Skeletal muscle cell (primary cell): ENCODE data around the gene ZNF585A.
"Not testable (repeated sequence)": the region's sequence is repeated elsewhere in the genome, so short reads cannot be mapped to it uniquely, and the experiment has no call there.

Experiments
- DNase-seq: peaks from one replicate; pipeline ENCODE4 v3.0.0-alpha.2; 2010; ENCODE audit warnings: low read depth
- H3K4me3 ChIP-seq: 2 replicates; pipeline ENCODE4 v1.5.1; 2011; ENCODE audit warnings: low read depth, mild to moderate bottlenecking, control low read depth, low read length, moderate library complexity

The ZNF585A gene

GRCh38 chr19:37172368-37173366 lies at the start of gene ZNF585A:
Gene ZNF585A, minus strand, starts transcription at chr19:37172695. Its CDS starts 2,785 bp downstream, at chr19:37169910.
- H3K4me3 ChIP-seq: peak within 1 kb of the TSS; percentile 74
- DNase-seq: peak; percentile 92

GRCh38 chr19:37221136-37221535 lies 48.6 kb upstream of the ZNF585A start:
- no peak for DNase-seq
- no peak overlapping the region for H3K4me3 ChIP-seq

DNA sequence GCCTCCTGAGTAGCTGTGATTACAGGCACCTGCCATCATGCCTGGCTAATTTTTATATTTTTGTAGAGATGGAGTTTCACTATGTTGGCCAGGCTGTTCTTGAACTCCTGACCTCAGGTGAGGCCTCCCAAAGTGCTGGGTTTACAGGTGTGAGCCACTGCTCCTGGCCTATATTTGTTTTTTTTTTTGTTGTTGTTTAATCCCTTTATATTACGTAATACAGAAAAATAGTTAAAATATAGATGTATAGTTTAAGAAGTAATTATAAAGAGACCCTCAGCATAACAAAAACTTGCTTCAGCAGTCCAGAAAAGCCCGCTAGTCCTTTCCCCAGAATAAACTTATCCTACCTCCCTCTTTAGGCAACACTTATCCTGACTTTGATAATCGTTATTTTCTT lies 47.9 kb upstream of the ZNF585A start:
- H3K4me3 ChIP-seq: no peak overlapping the region
- no peak for DNase-seq

DNA sequence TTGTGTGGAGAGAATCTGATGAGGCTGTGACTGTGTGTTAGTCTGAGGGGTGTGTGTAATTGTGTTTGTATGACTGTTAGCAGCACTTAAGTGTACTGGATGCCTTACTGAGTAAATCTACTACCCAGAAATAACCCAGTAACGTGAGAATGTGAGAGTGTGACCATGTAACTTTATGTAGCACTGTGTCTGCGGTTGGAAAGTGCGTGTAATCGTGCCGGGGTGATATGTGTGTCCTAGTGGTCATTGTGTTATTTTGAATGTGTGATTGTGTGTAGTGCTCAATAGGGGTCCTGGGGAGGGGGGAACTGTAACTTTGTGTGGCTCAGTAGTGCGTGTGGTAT lies 46.1 kb upstream of the ZNF585A start:
- H3K4me3 ChIP-seq: peak overlapping the region; percentile 94
- no peak for DNase-seq

DNA sequence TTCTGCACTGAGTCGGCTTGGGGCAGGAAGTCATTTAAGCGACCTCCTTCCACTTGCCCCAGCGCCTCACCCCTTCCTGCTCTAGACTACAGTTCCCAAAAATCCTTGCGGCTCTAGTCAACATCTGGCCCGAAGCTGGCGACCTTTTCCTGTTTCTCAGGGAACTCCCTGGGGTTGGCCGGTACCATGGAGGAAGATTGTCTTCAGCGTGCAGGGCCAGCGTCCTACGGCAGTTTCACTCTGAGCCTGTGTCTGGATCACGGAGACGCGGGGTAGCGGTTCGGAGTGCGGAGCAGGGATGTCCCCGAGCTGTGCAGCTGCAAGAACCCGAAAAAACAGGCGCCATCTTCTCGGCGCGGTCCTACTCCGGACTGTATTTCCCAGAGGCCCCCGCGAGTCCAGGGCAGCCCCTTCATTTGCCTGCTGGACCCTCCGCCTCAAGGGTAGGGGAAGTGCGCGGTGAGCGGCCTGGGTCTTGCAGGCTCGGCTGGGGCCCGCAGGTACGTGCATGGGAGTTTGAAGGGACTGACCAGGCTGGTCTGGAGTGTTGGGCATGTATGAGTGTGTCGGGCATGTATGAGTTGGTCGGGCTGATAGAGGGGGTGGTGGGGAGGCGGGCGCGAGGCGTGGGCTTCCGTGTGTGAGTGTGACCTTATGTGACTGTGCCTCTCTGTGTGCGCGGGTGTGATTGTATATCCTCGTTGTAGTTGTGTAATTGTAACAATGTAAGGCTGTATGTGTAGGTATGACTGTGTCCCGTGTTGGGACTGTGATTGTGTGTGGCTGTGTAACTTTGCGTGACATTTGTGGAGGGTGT lies 45.5 kb upstream of the ZNF585A start, which contains the start of gene ZNF383:
ZNF383 (plus strand) TSS at position 440 of the 817 bp plus-strand sequence. CDS start 12,240 bp downstream, outside the sequence.
- DNase-seq: peak; percentile 64
- peak within 1 kb of the TSS; percentile 94 for H3K4me3 ChIP-seq

DNA sequence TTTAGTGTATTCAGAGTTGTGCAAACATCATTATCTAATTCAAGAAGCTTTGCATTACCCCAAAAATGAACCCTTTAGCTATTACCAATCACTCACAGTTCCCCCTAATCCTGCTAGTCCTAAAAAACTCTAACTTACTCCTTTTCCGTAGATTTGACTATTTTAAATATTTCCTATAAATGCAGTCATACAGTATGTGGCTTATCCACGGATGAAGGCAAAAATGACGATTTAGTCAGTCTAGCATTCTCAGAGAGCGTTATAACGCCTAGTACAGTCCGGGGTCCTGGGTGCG lies 44.9 kb upstream of the ZNF585A start:
- DNase-seq: no peak
- H3K4me3 ChIP-seq: peak overlapping the region; percentile 94

DNA sequence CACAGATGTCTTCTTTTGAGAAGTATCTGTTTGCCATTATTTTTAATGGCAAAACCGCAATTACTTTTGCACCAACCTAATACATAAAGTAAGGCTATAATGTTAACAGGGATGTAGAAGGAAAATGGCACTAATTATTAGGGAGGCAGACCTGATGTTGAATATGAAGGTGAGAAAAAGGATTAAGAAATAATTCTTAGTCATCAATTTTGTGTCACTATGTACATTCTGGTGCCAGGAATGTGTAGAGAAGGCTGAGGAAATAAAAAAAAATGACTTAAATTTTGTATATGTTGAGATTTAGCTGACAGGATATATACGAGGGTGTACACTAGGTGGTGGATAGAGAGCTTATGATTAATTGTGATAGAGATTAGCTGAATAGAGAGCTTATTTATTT lies 25.3 kb upstream of the ZNF585A start:
- DNase-seq: no peak
- no peak overlapping the region for H3K4me3 ChIP-seq

- not testable (repeated sequence) for H3K4me3 ChIP-seq, DNase-seq
Observed at GRCh38 chr19:37197115-37197514, 24.6 kb upstream of the ZNF585A start.

DNA sequence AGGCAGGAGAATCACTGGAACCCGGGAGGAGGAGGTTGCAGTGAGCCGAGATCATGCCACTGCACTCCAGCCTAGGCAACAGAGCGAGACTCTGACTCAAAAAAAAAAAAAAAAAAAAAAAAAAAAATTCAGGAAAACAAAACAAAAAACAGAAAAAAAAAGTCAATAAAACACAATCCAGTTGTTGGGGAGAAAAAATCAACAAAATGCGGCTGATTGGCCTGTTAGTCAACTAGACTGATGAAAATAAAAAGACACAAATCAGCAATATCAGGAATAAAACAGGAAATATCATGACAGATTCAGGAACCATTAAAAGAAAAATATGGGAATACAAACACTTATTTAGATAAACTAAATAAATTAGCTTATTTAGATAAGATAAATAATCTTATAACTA lies 22.8 kb upstream of the ZNF585A start:
- not testable (repeated sequence) for H3K4me3 ChIP-seq, DNase-seq

DNA sequence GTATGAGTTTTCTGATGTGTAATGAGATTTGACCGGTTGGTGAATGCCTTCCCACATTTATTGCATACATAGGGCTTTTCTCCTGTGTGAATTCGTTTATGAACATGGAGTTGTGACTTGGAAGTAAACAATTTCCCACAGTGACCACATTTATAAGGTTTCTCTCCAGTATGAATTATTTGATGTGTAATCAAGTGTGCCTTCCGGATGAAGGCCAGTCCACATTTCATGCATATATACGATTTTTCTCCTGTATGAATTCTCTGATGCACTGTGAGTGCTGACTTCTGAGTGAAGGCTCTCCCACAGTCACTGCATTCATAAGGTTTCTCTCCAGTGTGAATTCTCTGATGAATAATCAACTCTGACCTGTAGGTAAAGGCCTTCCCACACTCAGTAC lies 13.6 kb upstream of the ZNF585A start:
- not testable (repeated sequence) for DNase-seq, H3K4me3 ChIP-seq

DNA sequence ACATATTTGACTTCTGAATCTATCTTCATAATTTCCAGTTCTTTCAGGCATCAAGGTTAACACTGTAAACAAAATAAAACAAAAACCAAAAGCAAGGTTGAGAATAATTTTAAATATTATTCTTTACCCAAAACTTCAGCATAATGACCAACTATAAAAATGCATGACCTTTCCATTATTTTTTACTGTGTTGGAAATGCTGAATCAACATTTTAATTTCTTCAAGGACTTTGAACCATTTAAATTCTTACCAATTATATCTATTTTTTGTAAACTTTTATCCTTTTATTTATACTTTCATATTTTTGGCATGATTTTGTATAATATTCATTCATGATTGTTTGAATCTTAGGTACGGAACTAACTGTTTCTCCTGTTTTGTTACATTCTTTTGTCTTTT lies 6.9 kb downstream of the ZNF585A start:
- no peak for DNase-seq
- no peak overlapping the region for H3K4me3 ChIP-seq

- no peak for DNase-seq
- H3K4me3 ChIP-seq: no peak overlapping the region
Observed at GRCh38 chr19:37160153-37160552, 12.3 kb downstream of the ZNF585A start.

GRCh38 chr19:37148214-37148613 lies 24.3 kb downstream of the ZNF585A start:
- no peak for DNase-seq
- no peak overlapping the region for H3K4me3 ChIP-seq

GRCh38 chr19:37136111-37136510 lies 36.4 kb downstream of the ZNF585A start:
- no peak overlapping the region for H3K4me3 ChIP-seq
- no peak for DNase-seq

- no peak for DNase-seq
- H3K4me3 ChIP-seq: no peak overlapping the region
Observed at GRCh38 chr19:37128821-37129177, 43.7 kb downstream of the ZNF585A start.

DNA sequence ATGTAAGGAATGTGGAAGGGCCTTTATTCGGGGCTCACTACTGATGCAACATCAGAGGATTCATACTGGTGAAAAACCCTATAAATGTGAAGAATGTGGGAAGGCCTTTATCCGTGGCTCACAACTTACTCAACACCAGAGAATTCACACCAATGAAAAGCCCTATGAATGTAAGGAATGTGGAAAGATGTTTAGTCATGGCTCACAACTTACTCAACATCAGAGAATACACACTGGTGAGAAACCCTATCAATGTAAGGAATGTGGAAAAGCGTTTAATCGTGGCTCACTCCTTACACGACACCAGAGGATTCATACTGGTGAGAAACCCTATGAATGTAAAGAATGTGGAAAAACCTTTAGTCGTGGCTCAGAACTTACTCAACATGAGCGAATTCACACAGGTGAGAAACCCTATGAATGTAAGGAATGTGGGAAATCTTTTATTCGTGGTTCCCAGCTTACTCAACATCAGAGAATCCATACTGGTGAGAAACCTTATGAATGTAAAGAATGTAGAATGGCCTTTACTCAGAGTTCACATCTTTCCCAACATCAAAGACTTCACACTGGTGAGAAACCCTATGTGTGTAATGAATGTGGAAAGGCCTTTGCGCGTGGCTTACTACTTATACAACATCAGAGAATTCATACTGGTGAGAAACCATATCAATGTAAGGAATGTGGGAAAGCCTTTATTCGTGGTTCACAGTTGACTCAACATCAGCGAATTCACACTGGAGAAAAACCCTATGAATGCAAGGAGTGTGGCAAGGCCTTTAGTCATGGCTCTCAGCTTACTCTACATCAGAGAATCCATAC lies 44.3 kb downstream of the ZNF585A start:
- no peak overlapping the region for H3K4me3 ChIP-seq
- no peak for DNase-seq

DNA sequence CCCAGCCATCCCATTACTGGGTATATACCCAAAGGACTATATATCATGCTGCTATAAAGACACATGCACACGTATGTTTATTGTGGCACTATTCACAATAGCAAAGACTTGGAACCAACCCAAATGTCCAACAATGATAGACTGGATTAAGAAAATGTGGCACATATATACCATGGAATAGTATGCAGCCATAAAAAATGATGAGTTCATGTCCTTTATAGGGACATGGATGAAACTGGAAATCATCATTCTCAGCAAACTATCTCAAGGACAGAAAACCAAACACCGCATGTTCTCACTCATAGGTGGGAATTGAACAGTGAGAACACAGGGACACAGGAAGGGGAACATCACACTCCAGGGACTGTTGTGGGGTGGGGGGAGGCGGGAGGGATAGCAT lies 50.4 kb downstream of the ZNF585A start:
- not testable (repeated sequence) for DNase-seq, H3K4me3 ChIP-seq

DNA sequence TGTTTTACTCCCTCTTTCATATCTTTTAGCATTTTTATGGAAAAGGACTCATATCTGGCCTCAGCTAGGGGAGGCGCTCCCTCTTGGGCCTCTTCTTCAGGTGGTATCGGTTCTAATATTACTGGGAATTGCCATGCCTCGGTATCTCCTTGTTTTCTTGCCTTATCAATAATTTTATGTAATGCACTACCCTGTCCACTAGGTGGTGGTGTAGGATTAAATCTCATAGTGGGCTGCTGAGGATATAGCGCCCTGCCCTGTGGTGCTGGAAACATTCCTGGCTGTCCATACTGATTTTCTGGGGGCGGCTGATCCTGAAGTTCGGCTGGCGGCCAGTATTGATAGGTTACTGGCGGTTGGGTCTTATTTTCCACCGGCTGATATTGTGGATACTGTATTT lies 58.5 kb downstream of the ZNF585A start:
- no peak overlapping the region for H3K4me3 ChIP-seq
- DNase-seq: no peak

GRCh38 chr19:37111753-37112152 lies 60.7 kb downstream of the ZNF585A start:
- not testable (repeated sequence) for H3K4me3 ChIP-seq, DNase-seq

- DNase-seq, H3K4me3 ChIP-seq: not testable (repeated sequence)
Observed at GRCh38 chr19:37104135-37104534, 68.4 kb downstream of the ZNF585A start.
